H1 (cell line): ENCODE data around the gene KIR3DL1. TPM values are rescaled to one million over a fixed set of nuclear protein-coding genes. Genes with fewer than 3 reads are reported as not detected.

Source experiments
- CEBPB ChIP-seq: IDR thresholded peaks from 2 replicates; pipeline ENCODE4 v1.6.1; 2012; ENCODE audit warnings: low read depth, low read length
- CTCF ChIP-seq, 3 experiments: IDR thresholded peaks; 1 replicate in 2 of 3; 2 replicates in 1 of 3; pipeline versions ENCODE4 v1.5.1 to v1.6.1; 2011; ENCODE audit warnings: low read length in 3 of 3, mild to moderate bottlenecking in 3 of 3, inconsistent platforms in 2 of 3, low read depth in 1 of 3, moderate library complexity in 1 of 3; ENCODE audit not compliant: insufficient read depth in 1 of 3; ENCODE audit errors: control extremely low read depth in 1 of 3
- KDM5A ChIP-seq: fragments of 200-600 bp; IDR thresholded peaks from 2 replicates; pipeline ENCODE4 v1.7.1; 2012; ENCODE audit warnings: mild to moderate bottlenecking, low read length, inconsistent platforms, mixed read lengths
- POLR2AphosphoS5 ChIP-seq: IDR thresholded peaks from 2 replicates; pipeline ENCODE4 v1.6.1; 2011; ENCODE audit warnings: low read depth, low read length
- RBBP5 ChIP-seq: IDR thresholded peaks from 2 replicates; pipeline ENCODE4 v1.7.1; 2012; ENCODE audit warnings: low read depth, mild to moderate bottlenecking, inconsistent platforms, low read length, moderate library complexity, borderline replicate concordance
- SP1 ChIP-seq: IDR thresholded peaks from 2 replicates; pipeline ENCODE4 v1.6.1; 2011; ENCODE audit warnings: low read depth, low read length
- SP4 ChIP-seq: IDR thresholded peaks from 2 replicates; pipeline ENCODE4 v1.6.1; 2012; ENCODE audit warnings: low read length, inconsistent platforms
- TBP ChIP-seq: IDR thresholded peaks from 2 replicates; pipeline ENCODE4 v1.6.1; 2011; ENCODE audit warnings: low read depth, low read length, improper control_type of control experiment
- ZNF274 ChIP-seq: IDR thresholded peaks from 2 replicates; pipeline ENCODE4 v1.7.0; 2012; ENCODE audit warnings: low read length, borderline replicate concordance; ENCODE audit errors: extremely low read depth
- polyA plus RNA-seq, 7 experiments: library from polyadenylated mRNA; depleted of rRNA in 3 of 7; stranded (reverse) in 5 of 7; unstranded in 2 of 7; fragments of >200 nt in 5 of 7; fragments of 200-250 nt in 2 of 7; gene quantifications; 1 replicate in 5 of 7; 2 replicates in 1 of 7; 4 replicates in 1 of 7; pipeline versions ENCODE4 v1.2.1 to v1.2.3, GENCODE V29; 2011 to 2013; ENCODE audit warnings: missing spikeins in 2 of 7, mixed read lengths in 2 of 7
- total RNA-seq: library from RNA; stranded (reverse); fragmentation: NEBNext Ultra II Directional; extraction: Animal tissue kit (Norgen Biotek cat#: 25700); gene quantifications from 2 replicates; pipeline ENCODE4 v1.2.1, GENCODE V29; 2021
- TF ChIP-seq, protein P1 (sequence below): fragments of 300-600 bp; sonication (generic); IDR thresholded peaks from 2 replicates; pipeline ENCODE4 v1.7.1; 2012; ENCODE audit warnings: low read length, moderate library complexity, mild to moderate bottlenecking, inconsistent platforms; ENCODE audit not compliant: insufficient replicate concordance

KIR3DL1 gene
- total and polyA plus RNA-seq, 2 of the 8 experiments (the other 6 are each of a cell fraction or from before 2014, with no cell fraction given), result not detected

DNA sequence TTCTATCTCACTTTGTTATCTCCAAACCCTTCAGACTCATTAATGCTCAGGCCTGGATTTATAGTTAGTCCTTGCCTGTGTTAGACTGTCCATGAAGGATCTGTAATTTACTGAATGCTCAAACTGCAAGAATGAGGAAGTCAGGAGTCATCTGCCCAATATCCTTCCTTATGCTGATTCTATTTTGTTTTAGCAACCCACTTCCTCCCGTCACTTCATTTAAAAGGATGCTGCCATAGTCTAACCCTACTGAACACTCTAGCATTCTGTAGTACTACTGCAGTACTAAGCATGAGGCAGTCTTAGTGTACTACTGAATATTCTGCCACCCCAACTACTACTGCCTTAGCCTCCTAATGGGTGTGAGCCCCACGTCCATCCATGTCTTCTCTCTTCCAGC lies 59.2 kb downstream of the KIR3DL1 start (continued):
- TF ChIP-seq, protein P1, sequence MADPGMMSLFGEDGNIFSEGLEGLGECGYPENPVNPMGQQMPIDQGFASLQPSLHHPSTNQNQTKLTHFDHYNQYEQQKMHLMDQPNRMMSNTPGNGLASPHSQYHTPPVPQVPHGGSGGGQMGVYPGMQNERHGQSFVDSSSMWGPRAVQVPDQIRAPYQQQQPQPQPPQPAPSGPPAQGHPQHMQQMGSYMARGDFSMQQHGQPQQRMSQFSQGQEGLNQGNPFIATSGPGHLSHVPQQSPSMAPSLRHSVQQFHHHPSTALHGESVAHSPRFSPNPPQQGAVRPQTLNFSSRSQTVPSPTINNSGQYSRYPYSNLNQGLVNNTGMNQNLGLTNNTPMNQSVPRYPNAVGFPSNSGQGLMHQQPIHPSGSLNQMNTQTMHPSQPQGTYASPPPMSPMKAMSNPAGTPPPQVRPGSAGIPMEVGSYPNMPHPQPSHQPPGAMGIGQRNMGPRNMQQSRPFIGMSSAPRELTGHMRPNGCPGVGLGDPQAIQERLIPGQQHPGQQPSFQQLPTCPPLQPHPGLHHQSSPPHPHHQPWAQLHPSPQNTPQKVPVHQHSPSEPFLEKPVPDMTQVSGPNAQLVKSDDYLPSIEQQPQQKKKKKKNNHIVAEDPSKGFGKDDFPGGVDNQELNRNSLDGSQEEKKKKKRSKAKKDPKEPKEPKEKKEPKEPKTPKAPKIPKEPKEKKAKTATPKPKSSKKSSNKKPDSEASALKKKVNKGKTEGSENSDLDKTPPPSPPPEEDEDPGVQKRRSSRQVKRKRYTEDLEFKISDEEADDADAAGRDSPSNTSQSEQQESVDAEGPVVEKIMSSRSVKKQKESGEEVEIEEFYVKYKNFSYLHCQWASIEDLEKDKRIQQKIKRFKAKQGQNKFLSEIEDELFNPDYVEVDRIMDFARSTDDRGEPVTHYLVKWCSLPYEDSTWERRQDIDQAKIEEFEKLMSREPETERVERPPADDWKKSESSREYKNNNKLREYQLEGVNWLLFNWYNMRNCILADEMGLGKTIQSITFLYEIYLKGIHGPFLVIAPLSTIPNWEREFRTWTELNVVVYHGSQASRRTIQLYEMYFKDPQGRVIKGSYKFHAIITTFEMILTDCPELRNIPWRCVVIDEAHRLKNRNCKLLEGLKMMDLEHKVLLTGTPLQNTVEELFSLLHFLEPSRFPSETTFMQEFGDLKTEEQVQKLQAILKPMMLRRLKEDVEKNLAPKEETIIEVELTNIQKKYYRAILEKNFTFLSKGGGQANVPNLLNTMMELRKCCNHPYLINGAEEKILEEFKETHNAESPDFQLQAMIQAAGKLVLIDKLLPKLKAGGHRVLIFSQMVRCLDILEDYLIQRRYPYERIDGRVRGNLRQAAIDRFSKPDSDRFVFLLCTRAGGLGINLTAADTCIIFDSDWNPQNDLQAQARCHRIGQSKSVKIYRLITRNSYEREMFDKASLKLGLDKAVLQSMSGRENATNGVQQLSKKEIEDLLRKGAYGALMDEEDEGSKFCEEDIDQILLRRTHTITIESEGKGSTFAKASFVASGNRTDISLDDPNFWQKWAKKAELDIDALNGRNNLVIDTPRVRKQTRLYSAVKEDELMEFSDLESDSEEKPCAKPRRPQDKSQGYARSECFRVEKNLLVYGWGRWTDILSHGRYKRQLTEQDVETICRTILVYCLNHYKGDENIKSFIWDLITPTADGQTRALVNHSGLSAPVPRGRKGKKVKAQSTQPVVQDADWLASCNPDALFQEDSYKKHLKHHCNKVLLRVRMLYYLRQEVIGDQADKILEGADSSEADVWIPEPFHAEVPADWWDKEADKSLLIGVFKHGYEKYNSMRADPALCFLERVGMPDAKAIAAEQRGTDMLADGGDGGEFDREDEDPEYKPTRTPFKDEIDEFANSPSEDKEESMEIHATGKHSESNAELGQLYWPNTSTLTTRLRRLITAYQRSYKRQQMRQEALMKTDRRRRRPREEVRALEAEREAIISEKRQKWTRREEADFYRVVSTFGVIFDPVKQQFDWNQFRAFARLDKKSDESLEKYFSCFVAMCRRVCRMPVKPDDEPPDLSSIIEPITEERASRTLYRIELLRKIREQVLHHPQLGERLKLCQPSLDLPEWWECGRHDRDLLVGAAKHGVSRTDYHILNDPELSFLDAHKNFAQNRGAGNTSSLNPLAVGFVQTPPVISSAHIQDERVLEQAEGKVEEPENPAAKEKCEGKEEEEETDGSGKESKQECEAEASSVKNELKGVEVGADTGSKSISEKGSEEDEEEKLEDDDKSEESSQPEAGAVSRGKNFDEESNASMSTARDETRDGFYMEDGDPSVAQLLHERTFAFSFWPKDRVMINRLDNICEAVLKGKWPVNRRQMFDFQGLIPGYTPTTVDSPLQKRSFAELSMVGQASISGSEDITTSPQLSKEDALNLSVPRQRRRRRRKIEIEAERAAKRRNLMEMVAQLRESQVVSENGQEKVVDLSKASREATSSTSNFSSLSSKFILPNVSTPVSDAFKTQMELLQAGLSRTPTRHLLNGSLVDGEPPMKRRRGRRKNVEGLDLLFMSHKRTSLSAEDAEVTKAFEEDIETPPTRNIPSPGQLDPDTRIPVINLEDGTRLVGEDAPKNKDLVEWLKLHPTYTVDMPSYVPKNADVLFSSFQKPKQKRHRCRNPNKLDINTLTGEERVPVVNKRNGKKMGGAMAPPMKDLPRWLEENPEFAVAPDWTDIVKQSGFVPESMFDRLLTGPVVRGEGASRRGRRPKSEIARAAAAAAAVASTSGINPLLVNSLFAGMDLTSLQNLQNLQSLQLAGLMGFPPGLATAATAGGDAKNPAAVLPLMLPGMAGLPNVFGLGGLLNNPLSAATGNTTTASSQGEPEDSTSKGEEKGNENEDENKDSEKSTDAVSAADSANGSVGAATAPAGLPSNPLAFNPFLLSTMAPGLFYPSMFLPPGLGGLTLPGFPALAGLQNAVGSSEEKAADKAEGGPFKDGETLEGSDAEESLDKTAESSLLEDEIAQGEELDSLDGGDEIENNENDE, result no peak
- no peak for TF ChIP-seq KDM5A
- TF ChIP-seq SP4, result no peak
- no peak for TF ChIP-seq CEBPB
- TF ChIP-seq POLR2AphosphoS5, result no peak
- no peak for TF ChIP-seq TBP
- TF ChIP-seq CTCF (IDR thresholded peaks at IDR 0.05; ENCODE audit: control extremely low read depth in 1 of 3, insufficient read depth in 1 of 3, low read depth in 1 of 3, low read length in 3 of 3), result no peak
- TF ChIP-seq RBBP5, result no peak
- no peak for TF ChIP-seq SP1
- no peak for TF ChIP-seq ZNF274
